GM23338 (cell line): ENCODE data around the gene SH3GL3. TPM values are rescaled to one million over a fixed set of nuclear protein-coding genes. Genes with fewer than 3 reads are reported as not detected.

Experiments used
- ATAC-seq: fragments of 200-7000 bp; cut with Tn5 transposase; 3 replicates; pipeline ENCODE4 v1.9.1; 2020
- DNase-seq: peaks from one replicate; pipeline ENCODE4 v3.0.0-alpha.2; 2015; ENCODE audit warnings: low spot score
- H2AFZ ChIP-seq: fragments of 200-600 bp; sonication (generic); 2 replicates; pipeline ENCODE4 v1.8.0; 2016; ENCODE audit warnings: antibody characterized with exemption, mild to moderate bottlenecking, moderate library complexity
- H3F3A ChIP-seq: fragments of 200-600 bp; sonication (generic); replicated peaks from 2 replicates; pipeline ENCODE4 v1.8.0; 2017; ENCODE audit warnings: antibody characterized with exemption, mixed run types, low read depth
- H3K27ac ChIP-seq: fragments of 200-600 bp; sonication (generic); 2 replicates; pipeline ENCODE4 v1.6.1; 2016; ENCODE audit warnings: low read depth
- H3K27me3 ChIP-seq: fragments of 200-600 bp; sonication (generic); 2 replicates; pipeline ENCODE4 v1.8.0; 2016; ENCODE audit warnings: mild to moderate bottlenecking, mixed run types, moderate library complexity; ENCODE audit not compliant: insufficient read depth
- H3K36me3 ChIP-seq: fragments of 200-600 bp; sonication (generic); 2 replicates; pipeline ENCODE4 v1.8.0; 2016; ENCODE audit warnings: mild to moderate bottlenecking; ENCODE audit not compliant: insufficient read depth
- H3K4me1 ChIP-seq: fragments of 200-600 bp; sonication (generic); 2 replicates; pipeline ENCODE4 v1.8.0; 2016; ENCODE audit warnings: mild to moderate bottlenecking, moderate library complexity; ENCODE audit not compliant: insufficient read depth
- H3K4me2 ChIP-seq: fragments of 200-600 bp; sonication (generic); 2 replicates; pipeline ENCODE4 v1.7.1; 2017; ENCODE audit warnings: mixed run types
- H3K4me3 ChIP-seq: fragments of 200-600 bp; sonication (generic); 2 replicates; pipeline ENCODE4 v1.6.1; 2016; ENCODE audit warnings: mixed run types
- H3K79me2 ChIP-seq: fragments of 200-600 bp; sonication (generic); replicated peaks from 2 replicates; pipeline ENCODE4 v1.8.0; 2017; ENCODE audit warnings: mild to moderate bottlenecking; ENCODE audit not compliant: insufficient read depth
- H3K9me2 ChIP-seq: fragments of 200-600 bp; sonication (generic); 2 replicates; pipeline ENCODE4 v1.8.0; 2017; ENCODE audit not compliant: insufficient read depth
- H4K20me1 ChIP-seq: fragments of 200-600 bp; sonication (generic); replicated peaks from 2 replicates; pipeline ENCODE4 v1.8.0; 2017; ENCODE audit warnings: mild to moderate bottlenecking; ENCODE audit not compliant: insufficient read depth
- H3K27ac Mint-ChIP-seq: 2 replicates; pipeline ENCODE4 v1.8.0; 2020; ENCODE audit warnings: inconsistent platforms, mild to moderate bottlenecking, moderate library complexity, mixed read lengths
- H3K27me3 Mint-ChIP-seq: 3 replicates; pipeline ENCODE4 v1.8.0; 2022; ENCODE audit warnings: low read depth, mild to moderate bottlenecking, moderate library complexity, mixed read lengths, inconsistent platforms; ENCODE audit not compliant: insufficient read depth, poor library complexity
- H3K36me3 Mint-ChIP-seq: 3 replicates; pipeline ENCODE4 v1.8.0; 2021; ENCODE audit warnings: low read depth, mild to moderate bottlenecking, inconsistent platforms, moderate library complexity, mixed read lengths
- H3K4me1 Mint-ChIP-seq: 3 replicates; pipeline ENCODE4 v1.8.0; 2020; ENCODE audit warnings: mild to moderate bottlenecking, inconsistent platforms, mixed read lengths
- H3K4me3 Mint-ChIP-seq: 3 replicates; pipeline ENCODE4 v1.8.0; 2021; ENCODE audit warnings: moderate library complexity, mild to moderate bottlenecking, inconsistent platforms, mixed read lengths
- H3K9me3 Mint-ChIP-seq: 3 replicates; pipeline ENCODE4 v1.8.0; 2020; ENCODE audit warnings: moderate library complexity, mild to moderate bottlenecking, inconsistent platforms, mixed read lengths
- CREB1 ChIP-seq: fragments of 250-450 bp; sonication (Bioruptor Pico); IDR thresholded peaks from 2 replicates; pipeline ENCODE4 v1.5.0; 2020; ENCODE audit warnings: low read depth, mild to moderate bottlenecking, moderate library complexity
- EZH2 ChIP-seq: fragments of 200-600 bp; sonication (generic); IDR thresholded peaks from one replicate; pipeline ENCODE4 v1.8.0; 2017; ENCODE audit warnings: antibody characterized with exemption, mild to moderate bottlenecking, low read depth; ENCODE audit not compliant: unreplicated experiment
- EZH2phosphoT487 ChIP-seq: fragments of 200-600 bp; sonication (generic); IDR thresholded peaks from one replicate; pipeline ENCODE4 v1.8.1; 2018; ENCODE audit warnings: antibody characterized with exemption; ENCODE audit not compliant: unreplicated experiment
- JUNB ChIP-seq: IDR thresholded peaks from one replicate; pipeline ENCODE4 v1.6.1; 2016; ENCODE audit warnings: antibody characterized with exemption; ENCODE audit not compliant: unreplicated experiment
- NANOG ChIP-seq: IDR thresholded peaks from 2 replicates; pipeline ENCODE4 v1.6.1; 2016; ENCODE audit warnings: antibody characterized with exemption, borderline replicate concordance
- POLR2AphosphoS5 ChIP-seq: IDR thresholded peaks from 2 replicates; pipeline ENCODE4 v1.6.1; 2016; ENCODE audit warnings: antibody characterized with exemption, low read depth
- REST ChIP-seq: IDR thresholded peaks from one replicate; pipeline ENCODE4 v1.6.1; 2018; ENCODE audit warnings: antibody characterized with exemption; ENCODE audit not compliant: unreplicated experiment
- STAT1 ChIP-seq: IDR thresholded peaks from one replicate; pipeline ENCODE4 v1.6.1; 2016; ENCODE audit warnings: antibody characterized with exemption; ENCODE audit not compliant: unreplicated experiment
- ZNF114 ChIP-seq: fragments of 250-450 bp; sonication (Bioruptor Pico); IDR thresholded peaks from 2 replicates; pipeline ENCODE4 v1.5.0; 2020; ENCODE audit warnings: mild to moderate bottlenecking, moderate library complexity
- ZNF331 ChIP-seq: fragments of 250-450 bp; sonication (Bioruptor Pico); IDR thresholded peaks from 2 replicates; pipeline ENCODE4 v1.5.0; 2020; ENCODE audit warnings: low read depth, mild to moderate bottlenecking, moderate library complexity
- polyA plus RNA-seq: library from polyadenylated mRNA; unstranded; fragments of >200 nt; fragmentation: Nextera tagmentation; extraction: Ambion mirVana; gene quantifications from 2 replicates; pipeline ENCODE4 v1.2.1, GENCODE V29; 2016
- total RNA-seq: library from RNA; depleted of rRNA; stranded (reverse); fragments of >200 nt; shearing (Covaris generic); gene quantifications from 2 replicates; pipeline ENCODE4 v1.2.3, GENCODE V29; 2014
- TF ChIP-seq, protein P1 (sequence below): IDR thresholded peaks from 2 replicates; pipeline ENCODE4 v1.6.1; 2016; ENCODE audit warnings: antibody characterized with exemption
- TF ChIP-seq, protein P2 (sequence below), 2 experiments: fragments of 200-600 bp in 1 of 2; sonication (generic) in 1 of 2; conservative IDR thresholded peaks; 2 replicates each; pipeline versions ENCODE4 v1.5.1 to v1.6.1; 2016 to 2017; ENCODE audit warnings: antibody characterized with exemption in 2 of 2, low read depth in 2 of 2, mild to moderate bottlenecking in 2 of 2, moderate library complexity in 1 of 2
- TF ChIP-seq, protein P3 (sequence below): fragments of 250-450 bp; sonication (Bioruptor Pico); IDR thresholded peaks from 2 replicates; pipeline ENCODE4 v1.5.0; 2020; ENCODE audit warnings: mild to moderate bottlenecking, moderate library complexity

SH3GL3 gene
- total and polyA plus RNA-seq, 2 experiments from 2014 or later = 15.9 to 21.1 TPM

DNA sequence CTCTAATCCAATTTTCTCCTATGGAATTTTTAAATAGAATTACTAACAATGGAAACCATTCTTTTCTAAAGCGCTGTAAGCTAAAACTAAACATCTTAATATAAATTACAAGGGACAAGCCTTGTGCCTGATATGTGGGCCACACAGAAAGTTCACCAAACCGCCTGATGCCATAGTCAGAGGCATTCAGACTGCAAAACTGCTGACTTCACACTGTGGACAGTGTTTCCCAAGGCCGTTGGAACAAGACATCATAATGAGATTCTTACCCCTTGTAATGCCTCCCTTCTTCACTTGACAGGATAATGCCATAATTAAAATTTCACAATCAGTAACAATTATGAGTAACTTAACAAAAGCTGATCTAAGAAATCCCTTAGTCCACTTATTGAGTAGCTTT is 14.9 kb downstream of the SH3GL3 start (continued):
- TF ChIP-seq, protein P1, sequence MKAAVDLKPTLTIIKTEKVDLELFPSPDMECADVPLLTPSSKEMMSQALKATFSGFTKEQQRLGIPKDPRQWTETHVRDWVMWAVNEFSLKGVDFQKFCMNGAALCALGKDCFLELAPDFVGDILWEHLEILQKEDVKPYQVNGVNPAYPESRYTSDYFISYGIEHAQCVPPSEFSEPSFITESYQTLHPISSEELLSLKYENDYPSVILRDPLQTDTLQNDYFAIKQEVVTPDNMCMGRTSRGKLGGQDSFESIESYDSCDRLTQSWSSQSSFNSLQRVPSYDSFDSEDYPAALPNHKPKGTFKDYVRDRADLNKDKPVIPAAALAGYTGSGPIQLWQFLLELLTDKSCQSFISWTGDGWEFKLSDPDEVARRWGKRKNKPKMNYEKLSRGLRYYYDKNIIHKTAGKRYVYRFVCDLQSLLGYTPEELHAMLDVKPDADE = no peak
- TF ChIP-seq CREB1 (CRISPR knock-in tag) (no peak), JUNB (no peak), POLR2AphosphoS5 (no peak), NANOG (no peak), ZNF114 (CRISPR knock-in tag) (no peak), ZNF331 (CRISPR knock-in tag) (no peak)
- TF ChIP-seq, protein P2, sequence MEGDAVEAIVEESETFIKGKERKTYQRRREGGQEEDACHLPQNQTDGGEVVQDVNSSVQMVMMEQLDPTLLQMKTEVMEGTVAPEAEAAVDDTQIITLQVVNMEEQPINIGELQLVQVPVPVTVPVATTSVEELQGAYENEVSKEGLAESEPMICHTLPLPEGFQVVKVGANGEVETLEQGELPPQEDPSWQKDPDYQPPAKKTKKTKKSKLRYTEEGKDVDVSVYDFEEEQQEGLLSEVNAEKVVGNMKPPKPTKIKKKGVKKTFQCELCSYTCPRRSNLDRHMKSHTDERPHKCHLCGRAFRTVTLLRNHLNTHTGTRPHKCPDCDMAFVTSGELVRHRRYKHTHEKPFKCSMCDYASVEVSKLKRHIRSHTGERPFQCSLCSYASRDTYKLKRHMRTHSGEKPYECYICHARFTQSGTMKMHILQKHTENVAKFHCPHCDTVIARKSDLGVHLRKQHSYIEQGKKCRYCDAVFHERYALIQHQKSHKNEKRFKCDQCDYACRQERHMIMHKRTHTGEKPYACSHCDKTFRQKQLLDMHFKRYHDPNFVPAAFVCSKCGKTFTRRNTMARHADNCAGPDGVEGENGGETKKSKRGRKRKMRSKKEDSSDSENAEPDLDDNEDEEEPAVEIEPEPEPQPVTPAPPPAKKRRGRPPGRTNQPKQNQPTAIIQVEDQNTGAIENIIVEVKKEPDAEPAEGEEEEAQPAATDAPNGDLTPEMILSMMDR (conservative IDR thresholded peaks at IDR 0.05; ENCODE audit: low read depth in 2 of 2) = no peak

DNA sequence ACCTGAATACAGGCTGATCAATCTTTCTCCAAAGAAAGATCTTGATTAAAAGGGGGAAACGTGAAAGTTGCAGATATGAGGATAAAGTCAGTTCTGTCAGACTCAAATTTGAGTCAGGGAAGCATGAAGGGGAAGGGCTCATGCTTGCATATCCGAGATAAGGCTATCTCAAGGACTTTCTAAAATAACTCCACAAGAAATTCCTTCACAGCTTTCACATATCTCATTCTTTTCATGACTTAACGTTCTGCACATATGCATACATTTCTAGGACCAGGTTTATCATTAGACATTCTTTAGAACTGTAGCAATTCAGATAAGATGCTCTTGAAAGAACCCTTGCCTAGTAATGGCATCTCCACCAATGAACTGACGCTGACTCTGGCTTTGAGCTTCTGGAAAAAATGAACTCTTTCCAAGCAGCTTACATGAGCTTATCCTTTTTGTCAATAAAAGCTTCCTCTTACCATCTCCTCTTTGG is 15.9 kb downstream of the SH3GL3 start:
- Histone ChIP-seq H4K20me1 (no peaks in the 10 kb centered on the region), H3K36me3 (no peaks in the 10 kb centered on the region), H3K4me3 (no peak overlapping the region), H3K4me2 (no peak overlapping the region), H3K27me3 (no peaks in the 10 kb centered on the region), H2AFZ (no peak overlapping the region), H3K27ac (no peak overlapping the region), H3F3A (no peaks in the 10 kb centered on the region), H3K9me2 (no peaks in the 10 kb centered on the region), H3K4me1 (no peaks in the 10 kb centered on the region), H3K79me2 (peaks cover 16% of the 10 kb centered on the region)
- DNase-seq = no peak
- TF ChIP-seq REST (no peak), EZH2phosphoT487 (no peak), EZH2 (no peak), POLR2AphosphoS5 (no peak), STAT1 (no peak), CREB1 (CRISPR knock-in tag) (no peak)
- TF ChIP-seq, protein P3, sequence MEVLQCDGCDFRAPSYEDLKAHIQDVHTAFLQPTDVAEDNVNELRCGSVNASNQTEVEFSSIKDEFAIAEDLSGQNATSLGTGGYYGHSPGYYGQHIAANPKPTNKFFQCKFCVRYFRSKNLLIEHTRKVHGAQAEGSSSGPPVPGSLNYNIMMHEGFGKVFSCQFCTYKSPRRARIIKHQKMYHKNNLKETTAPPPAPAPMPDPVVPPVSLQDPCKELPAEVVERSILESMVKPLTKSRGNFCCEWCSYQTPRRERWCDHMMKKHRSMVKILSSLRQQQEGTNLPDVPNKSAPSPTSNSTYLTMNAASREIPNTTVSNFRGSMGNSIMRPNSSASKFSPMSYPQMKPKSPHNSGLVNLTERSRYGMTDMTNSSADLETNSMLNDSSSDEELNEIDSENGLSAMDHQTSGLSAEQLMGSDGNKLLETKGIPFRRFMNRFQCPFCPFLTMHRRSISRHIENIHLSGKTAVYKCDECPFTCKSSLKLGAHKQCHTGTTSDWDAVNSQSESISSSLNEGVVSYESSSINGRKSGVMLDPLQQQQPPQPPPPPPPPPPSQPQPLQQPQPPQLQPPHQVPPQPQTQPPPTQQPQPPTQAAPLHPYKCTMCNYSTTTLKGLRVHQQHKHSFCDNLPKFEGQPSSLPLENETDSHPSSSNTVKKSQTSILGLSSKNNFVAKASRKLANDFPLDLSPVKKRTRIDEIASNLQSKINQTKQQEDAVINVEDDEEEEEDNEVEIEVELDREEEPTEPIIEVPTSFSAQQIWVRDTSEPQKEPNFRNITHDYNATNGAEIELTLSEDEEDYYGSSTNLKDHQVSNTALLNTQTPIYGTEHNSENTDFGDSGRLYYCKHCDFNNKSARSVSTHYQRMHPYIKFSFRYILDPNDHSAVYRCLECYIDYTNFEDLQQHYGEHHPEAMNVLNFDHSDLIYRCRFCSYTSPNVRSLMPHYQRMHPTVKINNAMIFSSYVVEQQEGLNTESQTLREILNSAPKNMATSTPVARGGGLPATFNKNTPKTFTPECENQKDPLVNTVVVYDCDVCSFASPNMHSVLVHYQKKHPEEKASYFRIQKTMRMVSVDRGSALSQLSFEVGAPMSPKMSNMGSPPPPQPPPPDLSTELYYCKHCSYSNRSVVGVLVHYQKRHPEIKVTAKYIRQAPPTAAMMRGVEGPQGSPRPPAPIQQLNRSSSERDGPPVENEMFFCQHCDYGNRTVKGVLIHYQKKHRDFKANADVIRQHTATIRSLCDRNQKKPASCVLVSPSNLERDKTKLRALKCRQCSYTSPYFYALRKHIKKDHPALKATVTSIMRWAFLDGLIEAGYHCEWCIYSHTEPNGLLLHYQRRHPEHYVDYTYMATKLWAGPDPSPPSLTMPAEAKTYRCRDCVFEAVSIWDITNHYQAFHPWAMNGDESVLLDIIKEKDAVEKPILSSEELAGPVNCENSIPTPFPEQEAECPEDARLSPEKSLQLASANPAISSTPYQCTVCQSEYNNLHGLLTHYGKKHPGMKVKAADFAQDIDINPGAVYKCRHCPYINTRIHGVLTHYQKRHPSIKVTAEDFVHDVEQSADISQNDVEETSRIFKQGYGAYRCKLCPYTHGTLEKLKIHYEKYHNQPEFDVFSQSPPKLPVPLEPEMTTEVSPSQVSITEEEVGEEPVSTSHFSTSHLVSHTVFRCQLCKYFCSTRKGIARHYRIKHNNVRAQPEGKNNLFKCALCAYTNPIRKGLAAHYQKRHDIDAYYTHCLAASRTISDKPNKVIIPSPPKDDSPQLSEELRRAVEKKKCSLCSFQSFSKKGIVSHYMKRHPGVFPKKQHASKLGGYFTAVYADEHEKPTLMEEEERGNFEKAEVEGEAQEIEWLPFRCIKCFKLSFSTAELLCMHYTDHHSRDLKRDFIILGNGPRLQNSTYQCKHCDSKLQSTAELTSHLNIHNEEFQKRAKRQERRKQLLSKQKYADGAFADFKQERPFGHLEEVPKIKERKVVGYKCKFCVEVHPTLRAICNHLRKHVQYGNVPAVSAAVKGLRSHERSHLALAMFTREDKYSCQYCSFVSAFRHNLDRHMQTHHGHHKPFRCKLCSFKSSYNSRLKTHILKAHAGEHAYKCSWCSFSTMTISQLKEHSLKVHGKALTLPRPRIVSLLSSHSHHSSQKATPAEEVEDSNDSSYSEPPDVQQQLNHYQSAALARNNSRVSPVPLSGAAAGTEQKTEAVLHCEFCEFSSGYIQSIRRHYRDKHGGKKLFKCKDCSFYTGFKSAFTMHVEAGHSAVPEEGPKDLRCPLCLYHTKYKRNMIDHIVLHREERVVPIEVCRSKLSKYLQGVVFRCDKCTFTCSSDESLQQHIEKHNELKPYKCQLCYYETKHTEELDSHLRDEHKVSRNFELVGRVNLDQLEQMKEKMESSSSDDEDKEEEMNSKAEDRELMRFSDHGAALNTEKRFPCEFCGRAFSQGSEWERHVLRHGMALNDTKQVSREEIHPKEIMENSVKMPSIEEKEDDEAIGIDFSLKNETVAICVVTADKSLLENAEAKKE = no peak
- ATAC-seq = no peak
- Mint-ChIP-seq H3K27me3 (no peaks in the 10 kb centered on the region), H3K9me3 (no peaks in the 10 kb centered on the region), H3K4me1 (peaks cover under 1% of the 10 kb centered on the region; the same call in 2 of the 3 replicates), H3K27ac (no peak overlapping the region), H3K4me3 (no peak overlapping the region), H3K36me3 (no peaks in the 10 kb centered on the region)
